Stimulated activated naive CD4-positive, alpha-beta T cell treated with Interleukin-2 at 50 U/mL for 16 hours (primary cell): ENCODE data around the gene PROK2.
A peak's percentile ranks its signal among the peaks of the same experiment; 100 is the strongest.

ENCODE experiments used
- DNase-seq: peaks from one replicate; lab custom pipeline; 2025; lab: John Stamatoyannopoulos, UW

The PROK2 gene

GRCh38 chr3:71786551-71786950 lies 1.6 kb upstream of the PROK2 start:
- DNase-seq, result no peak

GRCh38 chr3:71786217-71786549 lies 1.2 kb upstream of the PROK2 start:
- DNase-seq, result no peak

GRCh38 chr3:71785532-71786216 lies 726 bp upstream of the PROK2 start:
- no peak for DNase-seq

GRCh38 chr3:71784201-71784913 lies 591 bp downstream of the PROK2 start:
- no peak for DNase-seq

- no peak for DNase-seq
Observed at GRCh38 chr3:71783152-71783551, 1.8 kb downstream of the PROK2 start.

- DNase-seq, result no peak
Observed at GRCh38 chr3:71780430-71780829, 4.5 kb downstream of the PROK2 start.

- no peak for DNase-seq
Observed at GRCh38 chr3:71779674-71780377, 5.1 kb downstream of the PROK2 start.

- DNase-seq, result no peak
Observed at GRCh38 chr3:71778353-71778752, 6.6 kb downstream of the PROK2 start.

- DNase-seq, result no peak
Observed at GRCh38 chr3:71776538-71776937, 8.4 kb downstream of the PROK2 start.

GRCh38 chr3:71771884-71772283 lies 13.1 kb downstream of the PROK2 start:
- DNase-seq, result no peak

- DNase-seq, result no peak
Observed at GRCh38 chr3:71771126-71771525, 13.8 kb downstream of the PROK2 start.

- DNase-seq, result no peak
Observed at GRCh38 chr3:71763426-71763825, 21.5 kb downstream of the PROK2 start.

- DNase-seq, result no peak
Observed at GRCh38 chr3:71760140-71760539, 24.8 kb downstream of the PROK2 start.

GRCh38 chr3:71759401-71759800 lies 25.5 kb downstream of the PROK2 start:
- no peak for DNase-seq

GRCh38 chr3:71758091-71758490 lies 26.9 kb downstream of the PROK2 start:
- DNase-seq, result no peak

GRCh38 chr3:71754610-71755253 lies 30.2 kb downstream of the PROK2 start:
- no peak for DNase-seq

- peak; percentile 21 for DNase-seq
Observed at GRCh38 chr3:71753701-71754609, 31.0 kb downstream of the PROK2 start, which contains the start of gene GPR27. GPR27 (plus strand) TSS chr3:71753855; CDS start chr3:71754050, 195 bp downstream.

- DNase-seq, result no peak
Observed at GRCh38 chr3:71752831-71753700, 31.9 kb downstream of the PROK2 start.

- no peak for DNase-seq
Observed at GRCh38 chr3:71751602-71752001, 33.3 kb downstream of the PROK2 start.

- no peak for DNase-seq
Observed at GRCh38 chr3:71744738-71745137, 40.2 kb downstream of the PROK2 start.

- DNase-seq, result no peak
Observed at GRCh38 chr3:71742621-71743020, 42.3 kb downstream of the PROK2 start.
